Bronchial epithelial cell (primary cell): ENCODE data around the gene ETNK2. TPM values are rescaled to one million over a fixed set of nuclear protein-coding genes. Genes with fewer than 3 reads are reported as not detected.
A peak's percentile ranks its signal among the peaks of the same experiment; 100 is the strongest.

Experiments
- DNase-seq: peaks from one replicate; pipeline ENCODE4 v3.0.0-alpha.2; 2010; ENCODE audit warnings: low read depth
- FAIRE-seq: peaks from 2 replicates; lab custom pipeline; 2011; peaks lifted over from hg19 to GRCh38; lab: Jason Lieb, UNC
- H3K27me3 ChIP-seq: 2 replicates; pipeline ENCODE4 v1.5.1; 2011; ENCODE audit warnings: low read length; ENCODE audit not compliant: control insufficient read depth, insufficient read depth
- H3K36me3 ChIP-seq: 2 replicates; pipeline ENCODE4 v1.5.1; 2011; ENCODE audit warnings: low read length; ENCODE audit not compliant: control insufficient read depth, insufficient read depth
- H3K4me3 ChIP-seq: 2 replicates; pipeline ENCODE4 v1.5.1; 2011; ENCODE audit warnings: mild to moderate bottlenecking, low read depth, low read length, control low read depth
- total RNA-seq: library from RNA; depleted of rRNA; stranded (reverse); fragments of >200 nt; gene quantifications from 2 replicates; pipeline ENCODE4 v1.2.1, GENCODE V29; 2014
- TF ChIP-seq, protein P1 (sequence below): IDR thresholded peaks from 2 replicates; pipeline ENCODE4 v1.5.1; 2011; ENCODE audit warnings: mild to moderate bottlenecking, moderate library complexity, low read length, control low read depth, inconsistent platforms; ENCODE audit not compliant: insufficient read depth, severe bottlenecking

Gene ETNK2
- total RNA-seq, 1 donor from 2014 or later, result 58.7 TPM

- peaks cover 1% of the 10 kb centered on the region for H3K36me3 ChIP-seq
- H3K4me3 ChIP-seq, result peak overlapping the region; percentile 36
- peak; percentile 33 for DNase-seq
- FAIRE-seq, result peak; percentile 91
- H3K27me3 ChIP-seq, result no peaks in the 10 kb centered on the region
- TF ChIP-seq, protein P1, sequence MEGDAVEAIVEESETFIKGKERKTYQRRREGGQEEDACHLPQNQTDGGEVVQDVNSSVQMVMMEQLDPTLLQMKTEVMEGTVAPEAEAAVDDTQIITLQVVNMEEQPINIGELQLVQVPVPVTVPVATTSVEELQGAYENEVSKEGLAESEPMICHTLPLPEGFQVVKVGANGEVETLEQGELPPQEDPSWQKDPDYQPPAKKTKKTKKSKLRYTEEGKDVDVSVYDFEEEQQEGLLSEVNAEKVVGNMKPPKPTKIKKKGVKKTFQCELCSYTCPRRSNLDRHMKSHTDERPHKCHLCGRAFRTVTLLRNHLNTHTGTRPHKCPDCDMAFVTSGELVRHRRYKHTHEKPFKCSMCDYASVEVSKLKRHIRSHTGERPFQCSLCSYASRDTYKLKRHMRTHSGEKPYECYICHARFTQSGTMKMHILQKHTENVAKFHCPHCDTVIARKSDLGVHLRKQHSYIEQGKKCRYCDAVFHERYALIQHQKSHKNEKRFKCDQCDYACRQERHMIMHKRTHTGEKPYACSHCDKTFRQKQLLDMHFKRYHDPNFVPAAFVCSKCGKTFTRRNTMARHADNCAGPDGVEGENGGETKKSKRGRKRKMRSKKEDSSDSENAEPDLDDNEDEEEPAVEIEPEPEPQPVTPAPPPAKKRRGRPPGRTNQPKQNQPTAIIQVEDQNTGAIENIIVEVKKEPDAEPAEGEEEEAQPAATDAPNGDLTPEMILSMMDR, result peak; percentile 94
Observed at GRCh38 chr1:204128964-204129896, 22.6 kb downstream of the ETNK2 start.

- TF ChIP-seq, protein P1, result no peak
- Histone ChIP-seq H3K36me3 (peaks cover 2% of the 10 kb centered on the region), H3K4me3 (no peak overlapping the region), H3K27me3 (no peaks in the 10 kb centered on the region)
- no peak for FAIRE-seq
- DNase-seq, result no peak
Observed at GRCh38 chr1:204128464-204128963, 23.3 kb downstream of the ETNK2 start.

GRCh38 chr1:204127597-204128242 lies 24.1 kb downstream of the ETNK2 start:
- FAIRE-seq (no peak), DNase-seq (peak; percentile 75)
- Histone ChIP-seq H3K27me3 (no peaks in the 10 kb centered on the region), H3K36me3 (peaks cover 4% of the 10 kb centered on the region), H3K4me3 (no peak overlapping the region)
- TF ChIP-seq, protein P1, result peak; percentile 95

GRCh38 chr1:204126956-204127355 lies 24.9 kb downstream of the ETNK2 start:
- Histone ChIP-seq H3K36me3 (peaks cover 6% of the 10 kb centered on the region), H3K27me3 (no peaks in the 10 kb centered on the region), H3K4me3 (no peak overlapping the region)
- FAIRE-seq, result no peak
- no peak for DNase-seq
- TF ChIP-seq, protein P1, result no peak

DNA sequence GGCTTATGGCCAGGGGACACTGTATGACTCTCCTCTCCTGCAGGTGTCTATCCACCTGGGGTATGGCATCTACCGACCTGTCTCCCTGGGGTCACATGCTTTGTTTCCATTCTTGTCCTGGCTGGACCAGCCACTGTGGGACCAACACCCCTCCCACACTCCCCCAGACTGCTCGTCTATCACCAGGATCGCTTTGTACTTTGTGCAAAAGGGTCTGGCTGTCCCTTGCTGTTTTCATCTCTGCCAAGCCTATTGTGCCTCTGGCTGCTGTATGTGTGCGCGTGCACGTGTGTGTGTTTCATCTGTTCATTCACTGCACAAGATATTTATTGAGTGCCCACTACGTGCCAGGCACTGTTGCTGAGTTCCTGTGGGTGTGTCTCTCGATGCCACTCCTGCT lies 25.5 kb downstream of the ETNK2 start:
- Histone ChIP-seq H3K36me3 (peaks cover 8% of the 10 kb centered on the region), H3K4me3 (no peak overlapping the region), H3K27me3 (no peaks in the 10 kb centered on the region)
- DNase-seq (no peak), FAIRE-seq (no peak)
- TF ChIP-seq, protein P1, result no peak
